D721Med (cell line): ENCODE data around the gene MC1R.

Experiments
- DNase-seq: peaks from one replicate; pipeline ENCODE4 v3.0.0; 2011; ENCODE audit warnings: low spot score; ENCODE audit not compliant: insufficient read length
- FAIRE-seq: peaks from 2 replicates; lab custom pipeline; 2011; peaks lifted over from hg19 to GRCh38; lab: Jason Lieb, UNC
- CTCF ChIP-seq: IDR thresholded peaks from 2 replicates; pipeline ENCODE4 v1.5.1; 2012; ENCODE audit warnings: mild to moderate bottlenecking, control low read depth; ENCODE audit not compliant: insufficient read depth; ENCODE audit errors: missing control alignments

Gene MC1R

GRCh38 chr16:89880477-89881367 is 37.9 kb upstream of the MC1R start:
- DNase-seq (no peak), FAIRE-seq (no peak)
- TF ChIP-seq CTCF, result no peak

GRCh38 chr16:89881368-89881730 is 37.3 kb upstream of the MC1R start:
- FAIRE-seq (no peak), DNase-seq (no peak)
- no peak for TF ChIP-seq CTCF

- TF ChIP-seq CTCF, result no peak
- DNase-seq, result no peak
- no peak for FAIRE-seq
Measured at GRCh38 chr16:89883346-89884040, 35.2 kb upstream of the MC1R start.

GRCh38 chr16:89884041-89884421 is 34.6 kb upstream of the MC1R start:
- FAIRE-seq (no peak), DNase-seq (no peak)
- no peak for TF ChIP-seq CTCF

GRCh38 chr16:89887243-89887642 is 31.4 kb upstream of the MC1R start:
- no peak for TF ChIP-seq CTCF
- FAIRE-seq (no peak), DNase-seq (no peak)

- DNase-seq, result no peak
- FAIRE-seq, result no peak
- TF ChIP-seq CTCF, result no peak
Measured at GRCh38 chr16:89890200-89890599, 28.5 kb upstream of the MC1R start.
